Skeletal muscle satellite cell (primary cell): ENCODE results near the gene PMFBP1.

Experiments used
- H3K27me3 ChIP-seq: 2 replicates; pipeline ENCODE4 v1.7.0; 2013; ENCODE audit warnings: low read length; ENCODE audit not compliant: control insufficient read depth, insufficient read depth
- H3K36me3 ChIP-seq: 2 replicates; pipeline ENCODE4 v1.7.0; 2013; ENCODE audit warnings: mild to moderate bottlenecking, control low read depth, low read length; ENCODE audit not compliant: insufficient read depth
- H3K4me1 ChIP-seq: 2 replicates; pipeline ENCODE4 v1.7.0; 2013; ENCODE audit warnings: low read length; ENCODE audit not compliant: control insufficient read depth, insufficient read depth
- H3K4me2 ChIP-seq: 2 replicates; pipeline ENCODE4 v1.7.0; 2013; ENCODE audit warnings: mild to moderate bottlenecking, low read length
- H3K4me3 ChIP-seq: 2 replicates; pipeline ENCODE4 v1.7.0; 2013; ENCODE audit warnings: low read length
- H3K9ac ChIP-seq: 2 replicates; pipeline ENCODE4 v1.7.0; 2013; ENCODE audit warnings: mild to moderate bottlenecking, low read depth, low read length, moderate library complexity
- H3K9me3 ChIP-seq: replicated peaks from 2 replicates; pipeline ENCODE4 v1.7.0; 2013; ENCODE audit warnings: mild to moderate bottlenecking, control low read depth, low read length

PMFBP1 gene

GRCh38 chr16:72149676-72150464 is 22.1 kb downstream of the PMFBP1 start:
- H3K4me3 ChIP-seq, result no peak overlapping the region
- no peak overlapping the region for H3K4me2 ChIP-seq
- H3K27me3 ChIP-seq, result no peaks in the 10 kb centered on the region
- no peaks in the 10 kb centered on the region for H3K36me3 ChIP-seq
- no peaks in the 10 kb centered on the region for H3K4me1 ChIP-seq
- H3K9me3 ChIP-seq, result no peaks in the 10 kb centered on the region
- H3K9ac ChIP-seq, result no peak overlapping the region

GRCh38 chr16:72142476-72142875 is 29.5 kb downstream of the PMFBP1 start:
- Histone ChIP-seq H3K4me2 (no peak overlapping the region), H3K27me3 (no peaks in the 10 kb centered on the region), H3K36me3 (no peaks in the 10 kb centered on the region), H3K4me1 (no peaks in the 10 kb centered on the region), H3K9ac (no peak overlapping the region), H3K9me3 (no peaks in the 10 kb centered on the region), H3K4me3 (no peak overlapping the region)

DNA sequence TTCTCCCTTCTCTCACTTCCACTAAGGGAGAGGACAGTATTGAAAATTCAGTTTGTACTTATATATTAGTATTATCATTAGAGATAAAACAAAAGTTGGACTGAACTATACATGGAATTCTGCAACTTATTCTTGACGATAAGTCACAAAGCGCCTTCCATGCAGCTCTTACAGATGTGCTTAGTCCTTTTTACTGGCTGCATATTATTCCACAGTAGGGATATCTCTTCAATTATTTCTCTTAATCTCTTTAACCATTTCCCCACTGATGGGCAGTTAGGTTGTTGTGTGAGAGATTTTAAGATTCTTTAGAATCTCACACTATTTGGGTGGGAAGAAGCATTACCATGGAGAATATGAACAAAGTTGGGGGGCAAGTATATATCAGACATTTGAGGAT is 32.0 kb downstream of the PMFBP1 start:
- Histone ChIP-seq H3K27me3 (no peaks in the 10 kb centered on the region), H3K4me3 (no peak overlapping the region), H3K4me1 (no peaks in the 10 kb centered on the region), H3K9ac (no peak overlapping the region), H3K36me3 (no peaks in the 10 kb centered on the region), H3K4me2 (no peak overlapping the region), H3K9me3 (no peaks in the 10 kb centered on the region)

DNA sequence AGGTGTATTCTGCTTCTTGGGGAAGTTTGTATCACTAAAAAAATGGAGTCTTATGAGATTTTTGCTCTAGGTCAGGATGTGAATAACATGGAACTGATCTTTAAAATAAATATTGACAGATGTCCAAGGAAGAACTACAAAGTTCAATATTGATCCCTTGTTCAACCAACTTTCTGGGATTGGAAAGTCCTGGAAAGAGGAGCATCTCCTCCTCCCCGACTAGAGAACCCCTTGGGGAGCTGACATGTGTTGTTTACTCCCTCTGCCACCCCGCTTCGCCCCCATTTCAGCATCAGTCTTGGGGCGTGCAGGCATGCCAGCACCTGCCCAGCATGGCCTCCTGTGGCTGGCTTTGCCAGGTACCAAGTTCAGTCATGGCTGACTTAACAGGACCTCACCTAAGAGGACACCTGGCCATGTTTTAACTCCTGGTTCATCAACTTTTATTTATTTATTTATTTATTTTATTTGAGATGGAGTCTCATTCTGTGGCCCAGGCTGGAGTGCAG is 33.8 kb downstream of the PMFBP1 start:
- no peaks in the 10 kb centered on the region for H3K9me3 ChIP-seq
- no peaks in the 10 kb centered on the region for H3K27me3 ChIP-seq
- no peak overlapping the region for H3K4me2 ChIP-seq
- H3K4me3 ChIP-seq, result no peak overlapping the region
- H3K36me3 ChIP-seq, result no peaks in the 10 kb centered on the region
- H3K9ac ChIP-seq, result no peak overlapping the region
- H3K4me1 ChIP-seq, result no peaks in the 10 kb centered on the region

DNA sequence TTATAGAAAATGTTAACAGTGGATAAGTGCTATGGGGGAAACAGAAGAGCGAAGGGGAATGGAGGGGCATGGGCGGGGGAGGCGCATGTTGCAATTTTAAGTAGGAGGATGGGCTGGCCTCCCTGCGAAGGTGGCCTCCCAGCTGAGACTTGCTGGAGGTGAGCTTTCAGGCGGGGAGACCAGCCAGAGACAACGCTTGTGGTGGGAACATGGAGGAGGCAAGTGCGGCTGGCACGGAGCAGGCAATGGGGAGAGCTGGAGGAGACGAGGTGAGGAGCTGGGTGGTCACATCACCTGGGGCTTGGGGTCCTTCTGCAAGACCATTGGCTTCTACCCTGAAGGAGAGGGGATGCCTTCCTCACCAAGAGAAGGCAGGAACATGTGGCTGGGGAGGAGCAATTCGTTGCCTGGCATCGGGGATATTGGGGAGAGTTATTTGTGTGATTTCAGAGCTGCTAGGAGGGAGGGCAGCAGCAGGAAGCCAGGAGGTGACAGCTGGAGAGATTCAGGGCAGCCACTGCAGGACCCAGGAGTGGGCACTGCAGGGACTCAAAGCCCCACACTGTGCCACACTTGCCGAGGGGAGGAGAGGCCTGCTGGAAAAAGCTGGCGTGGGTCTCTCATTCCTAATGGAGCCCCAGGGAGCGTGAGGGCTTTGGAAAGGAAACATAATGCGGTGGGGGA is 34.4 kb downstream of the PMFBP1 start:
- H3K4me2 ChIP-seq, result no peak overlapping the region
- no peaks in the 10 kb centered on the region for H3K4me1 ChIP-seq

GRCh38 chr16:72134507-72134906 is 37.4 kb downstream of the PMFBP1 start:
- Histone ChIP-seq H3K27me3 (no peaks in the 10 kb centered on the region), H3K4me1 (no peaks in the 10 kb centered on the region), H3K9ac (no peak overlapping the region), H3K9me3 (no peaks in the 10 kb centered on the region), H3K36me3 (no peaks in the 10 kb centered on the region), H3K4me3 (no peak overlapping the region), H3K4me2 (no peak overlapping the region)

More for the DNA sequence above, 34.4 kb downstream of the PMFBP1 start:
- H3K27me3 ChIP-seq, result no peaks in the 10 kb centered on the region
- H3K9ac ChIP-seq, result no peak overlapping the region
- H3K36me3 ChIP-seq, result no peaks in the 10 kb centered on the region
- H3K9me3 ChIP-seq, result no peaks in the 10 kb centered on the region
- no peak overlapping the region for H3K4me3 ChIP-seq

DNA sequence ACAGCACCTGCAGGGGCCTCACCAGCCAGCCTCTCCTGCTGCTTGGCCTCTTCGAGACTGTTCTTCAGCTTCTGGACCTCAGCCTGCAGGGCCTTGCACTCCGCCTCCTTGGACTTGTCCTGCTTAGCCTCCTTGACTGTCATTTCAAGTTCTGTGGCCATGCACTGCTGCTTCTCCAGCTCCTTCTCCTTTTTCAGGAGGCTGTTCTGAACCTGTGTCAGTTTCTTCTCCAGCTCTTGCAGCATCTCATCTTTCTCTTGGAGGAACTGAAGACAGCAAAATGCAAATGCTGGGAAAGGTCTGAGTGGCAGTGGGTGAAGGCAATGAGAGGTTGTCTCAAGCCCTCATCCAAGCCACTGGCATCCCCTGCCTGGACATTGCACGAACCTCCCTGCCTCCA is 39.2 kb downstream of the PMFBP1 start:
- Histone ChIP-seq H3K4me1 (no peaks in the 10 kb centered on the region), H3K27me3 (no peaks in the 10 kb centered on the region), H3K9ac (no peak overlapping the region), H3K36me3 (no peaks in the 10 kb centered on the region), H3K9me3 (no peaks in the 10 kb centered on the region), H3K4me2 (no peak overlapping the region), H3K4me3 (no peak overlapping the region)

GRCh38 chr16:72131036-72131435 is 40.9 kb downstream of the PMFBP1 start:
- Histone ChIP-seq H3K36me3 (no peaks in the 10 kb centered on the region), H3K4me3 (no peak overlapping the region), H3K4me1 (no peaks in the 10 kb centered on the region), H3K27me3 (no peaks in the 10 kb centered on the region), H3K9me3 (no peaks in the 10 kb centered on the region), H3K4me2 (no peak overlapping the region), H3K9ac (no peak overlapping the region)

DNA sequence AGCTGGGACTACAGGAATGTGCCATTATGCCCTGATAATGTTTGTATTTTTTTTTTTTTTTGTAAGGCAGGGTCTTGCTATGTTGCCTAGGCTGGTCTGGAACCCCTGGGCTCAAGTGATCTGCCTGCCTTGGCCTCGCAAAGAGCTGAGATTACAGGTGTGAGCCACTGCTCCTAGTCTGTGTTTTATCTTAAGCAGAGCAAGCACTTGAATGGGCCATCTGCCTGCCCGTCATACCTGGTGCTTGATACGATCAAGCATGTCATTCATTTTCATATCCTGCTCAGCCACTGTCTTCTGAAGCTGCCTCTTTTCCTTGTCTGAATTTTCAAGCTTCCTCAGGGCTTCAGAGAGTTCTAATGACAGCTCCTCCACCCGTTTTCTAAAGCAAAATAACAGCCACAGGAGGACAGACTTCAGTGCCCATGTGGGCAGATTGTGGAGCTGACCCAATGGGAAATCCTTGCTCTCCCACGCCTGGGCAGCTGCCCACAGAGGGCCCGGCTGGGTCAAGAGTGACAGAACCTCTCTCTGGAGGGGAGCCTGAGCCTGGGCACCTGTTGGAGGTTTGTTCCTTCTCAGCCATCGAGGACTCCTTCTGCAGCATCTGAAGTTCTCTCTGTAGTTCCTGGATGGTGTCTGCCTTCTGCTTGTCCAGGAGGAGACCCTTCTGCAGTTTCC is 41.8 kb downstream of the PMFBP1 start:
- Histone ChIP-seq H3K9ac (no peak overlapping the region), H3K36me3 (no peaks in the 10 kb centered on the region), H3K4me3 (no peak overlapping the region), H3K9me3 (no peaks in the 10 kb centered on the region), H3K4me2 (no peak overlapping the region), H3K27me3 (no peaks in the 10 kb centered on the region), H3K4me1 (no peaks in the 10 kb centered on the region)

DNA sequence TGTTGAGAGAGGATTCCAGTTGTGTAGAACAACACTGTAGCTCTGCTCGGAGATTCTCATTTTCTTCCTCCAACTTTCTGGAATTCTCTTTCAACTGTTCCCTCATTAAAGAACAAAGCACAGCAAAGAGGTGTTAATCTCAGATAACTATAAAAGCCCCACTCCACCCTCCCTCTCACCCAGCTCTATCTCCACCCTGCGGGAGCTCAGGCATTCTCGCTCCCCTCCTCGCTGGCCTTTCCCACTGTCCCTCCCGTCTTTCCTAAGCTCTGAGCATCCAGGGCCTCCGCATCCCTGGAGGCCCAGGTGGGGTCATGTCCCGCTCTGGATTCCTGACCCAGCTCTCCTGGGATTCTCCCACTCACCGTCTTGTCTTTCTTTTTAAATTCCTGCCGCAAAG is 43.3 kb downstream of the PMFBP1 start:
- Histone ChIP-seq H3K36me3 (no peaks in the 10 kb centered on the region), H3K4me2 (no peak overlapping the region), H3K9me3 (no peaks in the 10 kb centered on the region), H3K4me1 (no peaks in the 10 kb centered on the region), H3K9ac (no peak overlapping the region), H3K4me3 (no peak overlapping the region), H3K27me3 (no peaks in the 10 kb centered on the region)

DNA sequence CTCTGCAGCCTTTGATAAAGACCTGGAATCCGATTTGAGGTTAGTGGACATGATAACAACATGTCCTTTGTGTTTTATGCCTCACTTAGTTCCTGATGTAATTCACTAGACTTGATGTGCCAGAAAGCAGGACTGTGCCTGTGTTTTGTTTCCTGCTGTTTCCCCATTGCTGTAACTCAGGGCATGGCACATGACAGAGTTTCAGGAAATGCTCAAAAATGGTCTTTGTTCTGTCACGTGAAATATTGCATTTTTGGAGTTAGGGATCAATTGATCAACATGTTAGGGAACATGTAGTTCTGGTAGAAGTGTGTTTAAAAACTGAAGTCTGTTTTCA is 45.6 kb downstream of the PMFBP1 start:
- Histone ChIP-seq H3K9me3 (no peaks in the 10 kb centered on the region), H3K9ac (no peak overlapping the region), H3K36me3 (no peaks in the 10 kb centered on the region), H3K27me3 (no peaks in the 10 kb centered on the region), H3K4me2 (no peak overlapping the region), H3K4me1 (no peaks in the 10 kb centered on the region), H3K4me3 (no peak overlapping the region)
